ENCODE results near the gene ARHGAP4. TPM values are rescaled to one million over a fixed set of nuclear protein-coding genes. Genes with fewer than 3 reads are reported as not detected.
A peak's percentile ranks its signal among the peaks of the same experiment; 100 is the strongest.

ARHGAP4 gene
- total and polyA plus RNA-seq, 10 of the 15 experiments (the other 5 are each of a cell fraction or from before 2014, with no cell fraction given): 0.71 to 120 (median 44.3) TPM

DNA sequence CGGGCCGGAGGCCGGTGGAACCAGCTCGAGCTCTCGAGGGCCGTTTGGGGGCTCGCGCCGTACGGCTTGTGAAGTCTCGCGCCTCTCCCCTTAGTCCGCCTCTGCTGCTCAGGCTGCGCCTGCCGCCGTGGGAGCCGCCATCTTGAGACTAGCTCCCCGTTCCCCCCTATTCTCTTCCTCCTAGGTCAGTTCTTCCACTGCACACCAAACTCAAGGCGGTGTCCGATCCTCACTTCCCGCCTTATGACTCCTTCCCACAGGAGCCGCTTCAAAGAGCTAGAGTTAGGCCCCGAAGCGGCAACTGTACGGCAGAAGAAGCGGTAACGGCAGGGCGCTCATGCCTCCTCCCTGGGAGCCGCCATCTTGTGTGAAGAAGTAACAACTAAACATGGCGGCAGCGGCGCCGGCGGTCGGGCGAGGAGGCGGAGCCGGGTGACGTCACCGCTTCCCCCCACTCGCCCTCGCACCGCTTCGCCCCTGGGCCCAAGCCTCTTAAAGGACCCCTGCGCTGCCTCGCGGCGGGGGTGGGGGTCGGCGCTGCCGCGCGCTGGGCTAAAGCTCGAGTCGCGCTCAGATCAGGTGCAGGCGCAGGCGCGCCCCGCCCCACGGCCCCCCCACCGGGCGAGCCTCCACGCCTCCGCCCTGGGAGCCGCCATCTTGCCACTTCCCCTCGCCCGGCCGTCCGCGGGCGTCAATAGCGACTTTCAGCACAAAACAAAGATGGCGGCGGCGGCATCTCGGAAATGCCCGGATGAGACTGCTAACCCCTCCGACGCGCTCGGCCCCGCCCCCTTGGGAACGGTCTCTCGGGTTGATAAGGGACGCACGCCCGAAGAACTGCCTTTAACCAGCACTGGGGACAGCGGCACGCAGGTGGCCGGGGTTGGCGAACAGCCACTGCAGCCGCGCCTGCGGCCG lies 45.6 kb upstream of the ARHGAP4 start, which contains the start of gene HCFC1 (continued):
- TF ChIP-seq ZNF384 (IDR thresholded peaks at IDR 0.05; ENCODE audit: borderline replicate concordance, low read depth, low read length) (no peak), GABPA (IDR thresholded peaks at IDR 0.05; ENCODE audit: low read depth) (no peak), SMC3 (IDR thresholded peaks at IDR 0.05; ENCODE audit: borderline replicate concordance, low read length) (no peak), IKZF1 (conservative IDR thresholded peaks at IDR 0.05) (peak; percentile 3; the same call in 1 of the 2 replicates), NR2C2 (IDR thresholded peaks at IDR 0.05; ENCODE audit: borderline replicate concordance, control insufficient read depth, insufficient read length, low read depth) (no peak), JUNB (IDR thresholded peaks at IDR 0.05) (no peak), MEF2A (IDR thresholded peaks at IDR 0.05; ENCODE audit: insufficient read depth, low read depth, low read length) (no peak), NFIC (IDR thresholded peaks at IDR 0.05; ENCODE audit: low read depth, low read length) (no peak), HDAC6 (IDR thresholded peaks at IDR 0.05; ENCODE audit: unreplicated experiment) (no peak), TAF1 (IDR thresholded peaks at IDR 0.05; ENCODE audit: borderline replicate concordance, low read depth, low read length) (peak; percentile 78), RFX5 (IDR thresholded peaks at IDR 0.05; ENCODE audit: low read depth, low read length) (no peak), RAD21 (IDR thresholded peaks at IDR 0.05; ENCODE audit: insufficient read depth, low read depth, low read length) (no peak), KDM1A (IDR thresholded peaks at IDR 0.05; ENCODE audit: borderline replicate concordance) (no peak), STAT3 (IDR thresholded peaks at IDR 0.05; ENCODE audit: low read depth, low read length) (no peak), RELA (IDR thresholded peaks at IDR 0.05; ENCODE audit: borderline replicate concordance, partially characterized antibody) (peak; percentile 43), CHD1 (IDR thresholded peaks at IDR 0.05; ENCODE audit: low read depth, low read length) (no peak), NFYA (IDR thresholded peaks at IDR 0.05; ENCODE audit: borderline replicate concordance, low read depth, low read length) (no peak), ESRRA (IDR thresholded peaks at IDR 0.05; ENCODE audit: low read length) (no peak), PAX5 (IDR thresholded peaks at IDR 0.05; ENCODE audit: borderline replicate concordance, low read depth, low read length) (no peak; the same call in 1 of the 2 replicates), NFXL1 (IDR thresholded peaks at IDR 0.05; ENCODE audit: borderline replicate concordance) (no peak), CBX3 (IDR thresholded peaks at IDR 0.05; ENCODE audit: borderline replicate concordance, low read depth) (no peak)
- TF ChIP-seq, protein P1, sequence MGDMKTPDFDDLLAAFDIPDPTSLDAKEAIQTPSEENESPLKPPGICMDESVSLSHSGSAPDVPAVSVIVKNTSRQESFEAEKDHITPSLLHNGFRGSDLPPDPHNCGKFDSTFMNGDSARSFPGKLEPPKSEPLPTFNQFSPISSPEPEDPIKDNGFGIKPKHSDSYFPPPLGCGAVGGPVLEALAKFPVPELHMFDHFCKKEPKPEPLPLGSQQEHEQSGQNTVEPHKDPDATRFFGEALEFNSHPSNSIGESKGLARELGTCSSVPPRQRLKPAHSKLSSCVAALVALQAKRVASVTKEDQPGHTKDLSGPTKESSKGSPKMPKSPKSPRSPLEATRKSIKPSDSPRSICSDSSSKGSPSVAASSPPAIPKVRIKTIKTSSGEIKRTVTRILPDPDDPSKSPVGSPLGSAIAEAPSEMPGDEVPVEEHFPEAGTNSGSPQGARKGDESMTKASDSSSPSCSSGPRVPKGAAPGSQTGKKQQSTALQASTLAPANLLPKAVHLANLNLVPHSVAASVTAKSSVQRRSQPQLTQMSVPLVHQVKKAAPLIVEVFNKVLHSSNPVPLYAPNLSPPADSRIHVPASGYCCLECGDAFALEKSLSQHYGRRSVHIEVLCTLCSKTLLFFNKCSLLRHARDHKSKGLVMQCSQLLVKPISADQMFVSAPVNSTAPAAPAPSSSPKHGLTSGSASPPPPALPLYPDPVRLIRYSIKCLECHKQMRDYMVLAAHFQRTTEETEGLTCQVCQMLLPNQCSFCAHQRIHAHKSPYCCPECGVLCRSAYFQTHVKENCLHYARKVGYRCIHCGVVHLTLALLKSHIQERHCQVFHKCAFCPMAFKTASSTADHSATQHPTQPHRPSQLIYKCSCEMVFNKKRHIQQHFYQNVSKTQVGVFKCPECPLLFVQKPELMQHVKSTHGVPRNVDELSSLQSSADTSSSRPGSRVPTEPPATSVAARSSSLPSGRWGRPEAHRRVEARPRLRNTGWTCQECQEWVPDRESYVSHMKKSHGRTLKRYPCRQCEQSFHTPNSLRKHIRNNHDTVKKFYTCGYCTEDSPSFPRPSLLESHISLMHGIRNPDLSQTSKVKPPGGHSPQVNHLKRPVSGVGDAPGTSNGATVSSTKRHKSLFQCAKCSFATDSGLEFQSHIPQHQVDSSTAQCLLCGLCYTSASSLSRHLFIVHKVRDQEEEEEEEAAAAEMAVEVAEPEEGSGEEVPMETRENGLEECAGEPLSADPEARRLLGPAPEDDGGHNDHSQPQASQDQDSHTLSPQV (IDR thresholded peaks at IDR 0.05): 0 out of 2 replicates have a peak, but pooled peaks have one; percentile 15
- TF ChIP-seq, protein P2, sequence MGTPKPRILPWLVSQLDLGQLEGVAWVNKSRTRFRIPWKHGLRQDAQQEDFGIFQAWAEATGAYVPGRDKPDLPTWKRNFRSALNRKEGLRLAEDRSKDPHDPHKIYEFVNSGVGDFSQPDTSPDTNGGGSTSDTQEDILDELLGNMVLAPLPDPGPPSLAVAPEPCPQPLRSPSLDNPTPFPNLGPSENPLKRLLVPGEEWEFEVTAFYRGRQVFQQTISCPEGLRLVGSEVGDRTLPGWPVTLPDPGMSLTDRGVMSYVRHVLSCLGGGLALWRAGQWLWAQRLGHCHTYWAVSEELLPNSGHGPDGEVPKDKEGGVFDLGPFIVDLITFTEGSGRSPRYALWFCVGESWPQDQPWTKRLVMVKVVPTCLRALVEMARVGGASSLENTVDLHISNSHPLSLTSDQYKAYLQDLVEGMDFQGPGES (IDR thresholded peaks at IDR 0.05): no peak
- TF ChIP-seq, protein P3, sequence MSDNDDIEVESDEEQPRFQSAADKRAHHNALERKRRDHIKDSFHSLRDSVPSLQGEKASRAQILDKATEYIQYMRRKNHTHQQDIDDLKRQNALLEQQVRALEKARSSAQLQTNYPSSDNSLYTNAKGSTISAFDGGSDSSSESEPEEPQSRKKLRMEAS (IDR thresholded peaks at IDR 0.05; ENCODE audit: low read depth, low read length): no peak
- TF ChIP-seq, protein P4, sequence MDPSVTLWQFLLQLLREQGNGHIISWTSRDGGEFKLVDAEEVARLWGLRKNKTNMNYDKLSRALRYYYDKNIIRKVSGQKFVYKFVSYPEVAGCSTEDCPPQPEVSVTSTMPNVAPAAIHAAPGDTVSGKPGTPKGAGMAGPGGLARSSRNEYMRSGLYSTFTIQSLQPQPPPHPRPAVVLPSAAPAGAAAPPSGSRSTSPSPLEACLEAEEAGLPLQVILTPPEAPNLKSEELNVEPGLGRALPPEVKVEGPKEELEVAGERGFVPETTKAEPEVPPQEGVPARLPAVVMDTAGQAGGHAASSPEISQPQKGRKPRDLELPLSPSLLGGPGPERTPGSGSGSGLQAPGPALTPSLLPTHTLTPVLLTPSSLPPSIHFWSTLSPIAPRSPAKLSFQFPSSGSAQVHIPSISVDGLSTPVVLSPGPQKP (IDR thresholded peaks at IDR 0.05; ENCODE audit: low read depth, low read length): no peak

All from GM12878 (cell line).